Cardiac fibroblast (primary cell): ENCODE measurements around the gene KDM6A.
"Not testable (repeated sequence)": the region's sequence is repeated elsewhere in the genome, so short reads cannot be mapped to it uniquely, and the experiment has no call there.

Experiments used
- DNase-seq, 2 donors: peaks; one replicate each; pipeline versions ENCODE4 v3.0.0 to v3.0.0-alpha.2; 2010; ENCODE audit warnings: low read depth in 2 of 2
- H3K4me3 ChIP-seq, 2 donors: replicated peaks in 1 of 2; 1 replicate in 1 of 2; 2 replicates in 1 of 2; pipeline ENCODE4 v1.5.1; 2011; ENCODE audit warnings: low read depth in 2 of 2, low read length in 2 of 2, mild to moderate bottlenecking in 2 of 2, moderate library complexity in 1 of 2
- TF ChIP-seq, protein P1 (sequence below): IDR thresholded peaks from one replicate; pipeline ENCODE4 v1.5.1; 2011; ENCODE audit warnings: low read depth, mild to moderate bottlenecking, low read length, inconsistent platforms

The KDM6A gene

GRCh38 chrX:44844204-44844603 is 28.8 kb upstream of the KDM6A start:
- no peak for DNase-seq
- no peak overlapping the region for H3K4me3 ChIP-seq
- TF ChIP-seq, protein P1, sequence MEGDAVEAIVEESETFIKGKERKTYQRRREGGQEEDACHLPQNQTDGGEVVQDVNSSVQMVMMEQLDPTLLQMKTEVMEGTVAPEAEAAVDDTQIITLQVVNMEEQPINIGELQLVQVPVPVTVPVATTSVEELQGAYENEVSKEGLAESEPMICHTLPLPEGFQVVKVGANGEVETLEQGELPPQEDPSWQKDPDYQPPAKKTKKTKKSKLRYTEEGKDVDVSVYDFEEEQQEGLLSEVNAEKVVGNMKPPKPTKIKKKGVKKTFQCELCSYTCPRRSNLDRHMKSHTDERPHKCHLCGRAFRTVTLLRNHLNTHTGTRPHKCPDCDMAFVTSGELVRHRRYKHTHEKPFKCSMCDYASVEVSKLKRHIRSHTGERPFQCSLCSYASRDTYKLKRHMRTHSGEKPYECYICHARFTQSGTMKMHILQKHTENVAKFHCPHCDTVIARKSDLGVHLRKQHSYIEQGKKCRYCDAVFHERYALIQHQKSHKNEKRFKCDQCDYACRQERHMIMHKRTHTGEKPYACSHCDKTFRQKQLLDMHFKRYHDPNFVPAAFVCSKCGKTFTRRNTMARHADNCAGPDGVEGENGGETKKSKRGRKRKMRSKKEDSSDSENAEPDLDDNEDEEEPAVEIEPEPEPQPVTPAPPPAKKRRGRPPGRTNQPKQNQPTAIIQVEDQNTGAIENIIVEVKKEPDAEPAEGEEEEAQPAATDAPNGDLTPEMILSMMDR, result no peak

GRCh38 chrX:44850891-44851290 is 22.1 kb upstream of the KDM6A start:
- not testable (repeated sequence) for H3K4me3 ChIP-seq, DNase-seq

DNA sequence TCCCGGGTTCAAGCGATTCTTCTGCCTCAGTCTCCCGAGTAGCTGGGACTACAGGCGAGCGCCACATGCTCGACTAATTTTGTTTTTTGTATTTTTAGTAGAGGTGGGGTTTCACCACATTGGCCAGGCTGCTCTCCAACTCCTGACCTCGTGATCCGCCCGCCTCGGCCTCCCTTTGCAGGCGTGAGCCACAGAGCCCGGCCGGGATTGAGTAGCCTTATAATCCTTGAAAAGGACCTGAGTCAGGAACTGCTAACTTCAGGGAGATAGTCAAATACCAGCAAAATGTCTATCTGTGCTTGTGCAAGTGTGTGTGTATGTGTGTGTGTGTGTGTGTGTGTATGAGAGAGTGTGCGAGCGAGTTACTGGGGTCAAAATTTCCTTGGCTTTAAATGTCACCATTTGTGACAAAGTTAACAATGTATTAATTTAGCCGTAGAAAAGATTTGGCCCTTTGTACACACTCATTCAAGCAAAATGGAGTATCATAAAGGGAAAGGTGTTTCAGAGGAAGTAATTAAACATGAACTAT is 1.8 kb upstream of the KDM6A start:
- peak; percentile 14 to 16 for DNase-seq
- H3K4me3 ChIP-seq, result peak overlapping the region in 1 of 2 donors; percentile 18
- TF ChIP-seq, protein P1, result no peak

DNA sequence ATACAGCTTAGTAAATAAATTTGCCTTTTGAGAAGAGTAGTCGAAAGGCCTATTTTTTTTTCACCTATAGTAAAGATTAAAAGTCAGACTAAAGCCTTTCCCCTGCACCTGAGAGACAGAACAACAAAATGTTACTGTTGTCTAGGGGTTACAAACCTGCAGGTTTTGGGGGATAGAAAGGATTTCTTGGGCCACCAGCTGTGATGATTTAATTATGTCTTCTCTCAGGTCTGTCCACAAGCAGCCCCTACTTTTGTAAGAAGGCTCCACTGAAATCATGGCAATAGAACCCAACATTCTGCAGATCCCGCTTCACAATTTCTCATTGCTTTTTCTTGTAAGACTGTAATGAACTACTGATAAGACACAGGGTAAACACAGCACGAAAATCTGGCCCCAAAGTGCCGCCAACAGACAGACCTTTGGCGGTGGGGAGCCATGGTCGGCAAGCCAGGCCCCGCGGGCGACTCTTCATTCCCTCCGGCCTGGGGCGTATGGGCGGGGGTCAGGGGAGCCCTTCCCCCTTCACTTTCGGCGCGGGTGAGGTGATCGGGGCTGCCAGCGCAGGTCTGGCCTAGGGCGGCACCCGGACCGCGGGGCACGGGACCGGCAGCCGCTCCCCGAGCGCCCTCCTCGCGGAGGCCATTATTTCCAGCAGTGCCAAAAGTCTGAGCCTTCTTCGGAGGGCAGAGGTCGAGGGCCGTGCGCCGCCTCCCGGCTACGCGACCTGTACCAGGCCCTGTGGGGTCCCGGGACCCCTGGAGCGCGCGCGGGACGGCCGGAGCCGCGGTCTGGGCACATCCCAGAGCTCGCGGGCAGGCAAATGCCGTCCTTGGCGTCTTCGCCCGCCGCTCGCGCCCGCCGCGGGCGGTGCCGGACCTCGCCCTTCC is 812 bp upstream of the KDM6A start:
- TF ChIP-seq, protein P1, result no peak
- DNase-seq, result peak in 1 of 2 donors; percentile 18
- peak overlapping the region; percentile 58 to 66 for H3K4me3 ChIP-seq

DNA sequence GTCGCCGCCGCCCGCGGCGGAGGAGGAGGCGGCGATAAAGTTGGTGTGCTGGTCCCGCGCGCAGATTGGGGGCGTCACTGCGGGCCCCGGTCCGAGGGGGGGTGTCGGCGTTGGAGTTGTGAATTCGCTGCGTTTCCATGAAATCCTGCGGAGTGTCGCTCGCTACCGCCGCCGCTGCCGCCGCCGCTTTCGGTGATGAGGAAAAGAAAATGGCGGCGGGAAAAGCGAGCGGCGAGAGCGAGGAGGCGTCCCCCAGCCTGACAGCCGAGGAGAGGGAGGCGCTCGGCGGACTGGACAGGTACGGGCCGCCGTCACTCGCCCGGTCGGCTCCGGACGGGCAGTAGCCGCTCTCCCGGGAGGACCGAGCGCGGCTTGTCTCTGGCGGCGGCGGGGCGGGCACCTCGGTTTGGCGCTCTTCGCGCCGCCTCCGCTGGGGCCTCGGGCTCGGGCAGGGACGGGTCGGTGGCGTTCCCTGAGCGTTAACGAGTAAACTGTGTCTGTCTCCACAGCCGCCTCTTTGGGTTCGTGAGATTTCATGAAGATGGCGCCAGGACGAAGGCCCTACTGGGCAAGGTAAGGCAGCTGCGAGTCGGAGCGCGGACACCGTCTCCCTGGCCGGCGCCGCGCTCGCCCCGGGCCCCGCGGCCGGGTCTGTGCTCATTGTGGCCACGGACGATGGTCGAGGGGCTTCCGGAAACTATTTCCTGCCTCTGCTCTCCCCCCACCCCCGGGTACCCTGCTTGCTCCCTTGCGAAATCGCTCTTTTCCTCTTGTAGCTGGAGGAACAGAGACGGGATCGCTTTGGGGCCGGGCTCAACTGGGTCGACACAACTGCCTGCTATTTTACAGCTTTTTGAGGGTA is 658 bp downstream of the KDM6A start:
- peak overlapping the region; percentile 66 for H3K4me3 ChIP-seq
- TF ChIP-seq, protein P1, result no peak
- DNase-seq, result peak; percentile 51

GRCh38 chrX:44874420-44875184 is 1.6 kb downstream of the KDM6A start:
- peak; percentile 29 to 36 for DNase-seq
- H3K4me3 ChIP-seq, result peak overlapping the region; percentile 66
- TF ChIP-seq, protein P1, result no peak
